ENCODE measurements around the gene PRMT3.
"Not testable (repeated sequence)": the region's sequence is repeated elsewhere in the genome, so short reads cannot be mapped to it uniquely, and the experiment has no call there.

DNA sequence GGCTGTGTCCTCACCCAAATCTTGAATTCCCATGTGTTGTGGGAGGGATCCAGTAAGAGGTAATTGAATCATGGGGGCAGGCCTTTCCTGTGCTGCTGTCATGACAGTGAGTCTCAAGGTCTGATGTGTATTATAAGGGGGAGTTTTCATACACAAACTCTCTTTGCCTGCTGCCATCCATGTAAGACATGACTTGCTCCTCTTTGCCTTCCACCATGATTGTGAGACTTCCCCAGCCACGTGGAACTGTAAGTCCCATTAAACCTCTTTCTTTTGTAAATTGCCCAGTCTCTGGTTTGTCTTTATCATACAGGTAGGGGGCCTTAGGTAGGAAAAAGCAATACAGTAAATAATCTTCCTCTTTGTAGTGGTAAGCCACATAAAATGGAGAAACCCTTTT, 96.9 kb downstream of the PRMT3 start:
- TF ChIP-seq, protein P1, sequence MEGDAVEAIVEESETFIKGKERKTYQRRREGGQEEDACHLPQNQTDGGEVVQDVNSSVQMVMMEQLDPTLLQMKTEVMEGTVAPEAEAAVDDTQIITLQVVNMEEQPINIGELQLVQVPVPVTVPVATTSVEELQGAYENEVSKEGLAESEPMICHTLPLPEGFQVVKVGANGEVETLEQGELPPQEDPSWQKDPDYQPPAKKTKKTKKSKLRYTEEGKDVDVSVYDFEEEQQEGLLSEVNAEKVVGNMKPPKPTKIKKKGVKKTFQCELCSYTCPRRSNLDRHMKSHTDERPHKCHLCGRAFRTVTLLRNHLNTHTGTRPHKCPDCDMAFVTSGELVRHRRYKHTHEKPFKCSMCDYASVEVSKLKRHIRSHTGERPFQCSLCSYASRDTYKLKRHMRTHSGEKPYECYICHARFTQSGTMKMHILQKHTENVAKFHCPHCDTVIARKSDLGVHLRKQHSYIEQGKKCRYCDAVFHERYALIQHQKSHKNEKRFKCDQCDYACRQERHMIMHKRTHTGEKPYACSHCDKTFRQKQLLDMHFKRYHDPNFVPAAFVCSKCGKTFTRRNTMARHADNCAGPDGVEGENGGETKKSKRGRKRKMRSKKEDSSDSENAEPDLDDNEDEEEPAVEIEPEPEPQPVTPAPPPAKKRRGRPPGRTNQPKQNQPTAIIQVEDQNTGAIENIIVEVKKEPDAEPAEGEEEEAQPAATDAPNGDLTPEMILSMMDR (optimal IDR thresholded peaks at IDR 0.05 in 1 of 3, IDR thresholded peaks at IDR 0.05 in 1 of 3, conservative IDR thresholded peaks at IDR 0.05 in 1 of 3; ENCODE audit: extremely low read depth in 1 of 3, insufficient read depth in 2 of 3, low read length in 3 of 3), result not testable (repeated sequence)
- not testable (repeated sequence) for TF ChIP-seq EZH2 (IDR thresholded peaks at IDR 0.05; ENCODE audit: low read length)
